Karpas-422 (cell line): ENCODE data around the gene CRLF2. TPM values are rescaled to one million over a fixed set of nuclear protein-coding genes. Genes with fewer than 3 reads are reported as not detected.
"Not testable (repeated sequence)": the region's sequence is repeated elsewhere in the genome, so short reads cannot be mapped to it uniquely, and the experiment has no call there.

ENCODE experiments used
- DNase-seq: peaks from one replicate; pipeline ENCODE4 v3.0.0-alpha.2; 2015
- H2AFZ ChIP-seq: fragments of 200-600 bp; sonication (generic); 2 replicates; pipeline ENCODE4 v1.6.1; 2014; ENCODE audit warnings: antibody characterized with exemption, low read length, mixed read lengths
- H3K27ac ChIP-seq: fragments of 200-600 bp; sonication (generic); 2 replicates; pipeline ENCODE4 v1.5.1; 2014; ENCODE audit warnings: mild to moderate bottlenecking, low read length, moderate library complexity
- H3K27me3 ChIP-seq: fragments of 200-600 bp; sonication (generic); 2 replicates; pipeline ENCODE4 v1.6.1; 2014; ENCODE audit warnings: low read length, mixed read lengths
- H3K36me3 ChIP-seq: fragments of 200-600 bp; sonication (generic); 2 replicates; pipeline ENCODE4 v1.6.1; 2014; ENCODE audit warnings: low read length, mixed read lengths; ENCODE audit not compliant: insufficient read depth
- H3K4me1 ChIP-seq: fragments of 200-600 bp; sonication (generic); 2 replicates; pipeline ENCODE4 v1.6.1; 2014; ENCODE audit warnings: mild to moderate bottlenecking, low read length, mixed read lengths
- H3K4me2 ChIP-seq: fragments of 200-600 bp; sonication (generic); 2 replicates; pipeline ENCODE4 v1.6.1; 2014; ENCODE audit warnings: low read length, low read depth, mild to moderate bottlenecking; ENCODE audit not compliant: poor library complexity, severe bottlenecking
- H3K4me3 ChIP-seq: fragments of 200-600 bp; sonication (generic); 2 replicates; pipeline ENCODE4 v1.5.1; 2014; ENCODE audit warnings: mild to moderate bottlenecking, antibody characterized with exemption, low read length, mixed read lengths
- H3K79me2 ChIP-seq: fragments of 200-600 bp; sonication (generic); 2 replicates; pipeline ENCODE4 v1.6.1; 2014; ENCODE audit warnings: mild to moderate bottlenecking, low read length, mixed read lengths
- H3K9ac ChIP-seq: fragments of 200-600 bp; sonication (generic); 2 replicates; pipeline ENCODE4 v1.6.0; 2014; ENCODE audit warnings: low read length
- H3K9me2 ChIP-seq: fragments of 200-600 bp; sonication (generic), shearing (Covaris generic); replicated peaks from 2 replicates; pipeline ENCODE4 v1.6.0; 2014; ENCODE audit warnings: mild to moderate bottlenecking, low read length, moderate library complexity; ENCODE audit not compliant: insufficient read depth
- H3K9me3 ChIP-seq: fragments of 300-700, 200-600 bp; sonication (generic); 2 replicates; pipeline ENCODE4 v1.6.1; 2014; ENCODE audit warnings: low read length, mixed read lengths
- H4K20me1 ChIP-seq: fragments of 200-600 bp; sonication (generic); 2 replicates; pipeline ENCODE4 v1.6.1; 2014; ENCODE audit warnings: mild to moderate bottlenecking, antibody characterized with exemption, low read length, low read depth; ENCODE audit not compliant: insufficient read depth
- total RNA-seq: library from RNA; depleted of rRNA; stranded (reverse); fragments of >200 nt; shearing (Covaris generic); gene quantifications from 2 replicates; pipeline ENCODE4 v1.2.3, GENCODE V29; 2014; ENCODE audit warnings: low replicate concordance

The CRLF2 gene
- total RNA-seq, 1 experiment from 2014 or later = not detected

DNA sequence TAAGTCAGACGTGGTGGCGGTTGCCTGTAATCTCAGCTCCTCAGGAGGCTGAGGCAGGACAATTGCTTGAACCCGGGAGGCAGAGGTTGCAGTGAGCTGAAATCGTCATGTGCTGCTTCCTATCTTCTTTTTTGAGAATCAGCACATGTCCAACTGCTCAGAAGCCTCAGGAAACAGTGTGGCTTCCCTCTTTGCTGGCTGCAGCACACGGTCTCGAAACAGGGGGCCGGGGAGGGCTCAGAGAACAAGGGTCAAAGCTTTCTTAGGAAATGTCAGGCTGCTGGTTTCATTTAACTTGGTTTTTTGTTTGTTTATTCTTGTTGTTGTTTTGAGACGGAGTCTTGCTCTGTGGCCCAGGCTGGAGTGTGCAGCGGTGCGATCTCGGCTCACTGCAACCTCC is 31.3 kb downstream of the CRLF2 start:
- Histone ChIP-seq H3K9me2 (no peaks in the 10 kb centered on the region), H3K9me3 (no peaks in the 10 kb centered on the region)
- DNase-seq = no peak

DNA sequence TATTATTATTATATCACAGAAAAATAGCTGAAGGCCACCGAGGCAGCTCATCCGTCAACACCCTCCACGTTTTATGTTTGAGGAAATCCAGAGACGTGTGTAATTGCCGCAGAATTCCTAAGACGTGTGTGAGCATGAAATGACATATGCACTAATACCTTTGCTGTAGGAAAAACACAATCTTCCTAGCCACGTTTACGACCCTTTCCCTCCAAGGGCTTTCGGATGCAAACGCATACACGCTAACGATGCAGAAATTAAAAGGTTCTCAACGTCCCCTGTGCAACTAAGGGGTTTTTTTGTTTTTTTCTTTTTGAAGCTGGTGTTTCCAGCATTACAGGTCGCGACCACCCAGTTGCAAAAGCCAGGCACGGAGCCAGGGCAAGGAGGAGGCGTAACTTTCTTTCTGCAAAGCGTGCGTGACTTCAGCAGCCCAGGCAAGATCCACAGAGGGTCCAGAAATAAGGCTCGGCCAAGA is 33.8 kb downstream of the CRLF2 start:
- Histone ChIP-seq H3K4me1 (no peaks in the 10 kb centered on the region), H3K27me3 (no peaks in the 10 kb centered on the region), H3K9me2 (no peaks in the 10 kb centered on the region), H3K36me3 (no peaks in the 10 kb centered on the region), H3K4me2 (no peak overlapping the region), H3K4me3 (no peak overlapping the region), H3K9me3 (no peaks in the 10 kb centered on the region), H3K27ac (no peak overlapping the region), H4K20me1 (no peaks in the 10 kb centered on the region), H2AFZ (no peak overlapping the region), H3K79me2 (no peaks in the 10 kb centered on the region), H3K9ac (no peak overlapping the region)
- no peak for DNase-seq

More for the DNA sequence above, 31.3 kb downstream of the CRLF2 start:
- no peak overlapping the region for H3K4me2 ChIP-seq
- H4K20me1 ChIP-seq = no peaks in the 10 kb centered on the region
- no peaks in the 10 kb centered on the region for H3K36me3 ChIP-seq
- no peak overlapping the region for H3K4me3 ChIP-seq
- H3K4me1 ChIP-seq = no peaks in the 10 kb centered on the region
- no peaks in the 10 kb centered on the region for H3K79me2 ChIP-seq
- H3K27me3 ChIP-seq = no peaks in the 10 kb centered on the region
- no peak overlapping the region for H2AFZ ChIP-seq
- H3K27ac ChIP-seq = no peak overlapping the region
- H3K9ac ChIP-seq = no peak overlapping the region

DNA sequence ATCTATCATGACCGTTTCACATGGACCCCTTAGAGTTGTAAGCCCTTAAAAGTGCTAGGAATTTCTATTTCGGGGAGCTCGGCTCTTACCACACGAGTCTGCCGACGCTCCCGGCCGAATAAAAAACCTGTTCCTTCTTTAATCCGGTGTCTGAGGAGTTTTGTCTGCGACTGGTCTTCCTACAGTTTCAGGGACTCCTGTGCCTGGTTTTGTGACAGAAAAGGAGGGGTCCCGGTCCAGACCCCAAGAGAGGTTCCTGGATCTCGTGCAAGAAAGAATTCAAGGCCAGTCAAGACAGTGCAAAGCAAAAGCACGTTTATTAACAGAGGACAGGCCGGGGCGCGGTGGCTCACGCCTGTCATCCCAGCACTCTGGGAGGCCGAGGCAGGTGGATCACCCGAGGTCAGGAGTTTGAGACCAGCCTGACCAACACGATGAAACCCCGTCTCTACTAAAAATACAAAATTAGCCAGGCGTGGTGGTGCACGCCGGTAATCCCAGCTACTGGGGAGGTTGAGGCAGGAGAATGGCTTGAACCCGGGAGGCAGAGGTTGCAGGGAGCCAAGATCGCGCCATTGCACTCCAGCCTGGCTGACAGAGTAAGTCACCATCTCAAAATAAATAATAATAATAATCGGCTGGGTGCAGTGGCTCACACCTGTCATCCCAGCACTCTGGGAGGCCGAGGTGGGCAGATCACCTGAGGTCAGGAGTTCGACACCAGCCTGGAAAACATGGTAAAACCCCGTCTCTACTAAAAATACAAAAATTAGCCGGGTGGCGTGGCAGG is 35.7 kb downstream of the CRLF2 start:
- not testable (repeated sequence) for H3K27me3 ChIP-seq, H2AFZ ChIP-seq, H3K4me2 ChIP-seq, H3K9me2 ChIP-seq, H3K36me3 ChIP-seq, H3K4me1 ChIP-seq, H3K4me3 ChIP-seq, H3K27ac ChIP-seq, H3K79me2 ChIP-seq, DNase-seq, H4K20me1 ChIP-seq, H3K9me3 ChIP-seq, H3K9ac ChIP-seq

DNA sequence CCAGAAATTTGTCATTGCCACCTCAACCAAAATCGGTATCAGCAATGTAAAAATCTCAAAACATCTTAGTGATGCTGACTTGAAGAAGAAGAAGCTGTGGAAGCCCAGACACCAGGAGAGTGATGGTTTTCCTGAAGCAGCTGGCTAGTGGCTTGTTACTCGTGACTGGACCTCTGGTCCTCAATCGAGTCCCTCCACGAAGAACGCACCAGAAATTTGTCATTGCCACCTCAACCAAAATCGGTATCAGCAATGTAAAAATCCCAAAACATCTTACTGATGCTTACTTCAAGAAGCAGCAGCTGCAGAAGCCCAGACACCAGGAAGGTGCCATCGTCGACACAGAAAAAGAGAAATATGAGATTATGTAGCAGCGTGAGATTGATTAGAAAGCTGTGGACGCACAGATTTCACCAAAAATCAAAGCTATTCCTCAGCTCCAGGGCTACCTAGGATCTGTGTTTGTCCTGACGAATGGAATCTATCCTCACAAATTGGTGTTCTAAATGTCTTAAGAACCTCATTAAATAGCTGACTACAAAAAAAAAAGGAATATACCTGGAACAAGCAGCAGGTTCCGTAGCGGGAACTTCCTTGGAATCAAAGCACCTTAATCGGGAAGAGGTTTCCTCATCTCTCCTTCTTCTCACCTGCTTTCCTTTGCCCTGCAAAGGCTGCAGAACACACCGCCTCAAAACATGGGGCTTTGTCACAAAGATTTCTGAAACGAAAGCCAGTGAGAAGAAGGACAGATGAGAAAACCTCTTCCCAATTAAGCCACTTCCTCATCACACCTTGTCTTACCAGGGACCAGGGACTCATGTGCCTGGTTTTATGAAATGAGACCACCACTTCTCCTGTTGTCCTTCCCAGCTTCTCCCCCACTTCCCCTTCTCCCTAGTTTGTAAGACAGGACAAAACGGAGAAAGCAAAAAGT is 37.6 kb downstream of the CRLF2 start:
- H2AFZ ChIP-seq = not testable (repeated sequence)

DNA sequence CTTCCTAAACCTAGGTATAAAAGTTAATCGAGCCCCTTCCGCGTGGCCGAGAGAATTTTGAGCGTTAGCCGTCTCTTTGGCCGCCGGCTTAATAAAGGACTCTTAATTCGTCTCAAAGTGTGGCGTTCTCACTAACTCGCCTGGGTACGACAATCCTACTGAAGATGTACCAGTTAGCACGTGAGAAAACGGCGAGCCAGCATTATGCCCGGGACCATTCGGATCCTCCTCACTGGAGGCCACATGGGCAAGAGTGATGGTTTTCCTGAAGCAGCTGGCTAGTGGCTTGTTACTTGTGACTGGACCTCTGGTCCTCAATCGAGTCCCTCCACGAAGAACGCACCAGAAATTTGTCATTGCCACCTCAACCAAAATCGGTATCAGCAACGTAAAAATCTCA is 39.0 kb downstream of the CRLF2 start:
- not testable (repeated sequence) for H3K9me3 ChIP-seq, DNase-seq, H2AFZ ChIP-seq, H3K79me2 ChIP-seq, H3K9me2 ChIP-seq, H3K4me2 ChIP-seq, H3K4me3 ChIP-seq, H3K27me3 ChIP-seq, H3K27ac ChIP-seq, H3K36me3 ChIP-seq, H3K9ac ChIP-seq, H4K20me1 ChIP-seq, H3K4me1 ChIP-seq

More for the DNA sequence above, 37.6 kb downstream of the CRLF2 start:
- not testable (repeated sequence) for H3K4me2 ChIP-seq, H3K9me3 ChIP-seq, H3K9me2 ChIP-seq, H4K20me1 ChIP-seq, H3K36me3 ChIP-seq, H3K79me2 ChIP-seq, H3K9ac ChIP-seq, H3K27ac ChIP-seq, DNase-seq, H3K4me1 ChIP-seq, H3K27me3 ChIP-seq, H3K4me3 ChIP-seq

DNA sequence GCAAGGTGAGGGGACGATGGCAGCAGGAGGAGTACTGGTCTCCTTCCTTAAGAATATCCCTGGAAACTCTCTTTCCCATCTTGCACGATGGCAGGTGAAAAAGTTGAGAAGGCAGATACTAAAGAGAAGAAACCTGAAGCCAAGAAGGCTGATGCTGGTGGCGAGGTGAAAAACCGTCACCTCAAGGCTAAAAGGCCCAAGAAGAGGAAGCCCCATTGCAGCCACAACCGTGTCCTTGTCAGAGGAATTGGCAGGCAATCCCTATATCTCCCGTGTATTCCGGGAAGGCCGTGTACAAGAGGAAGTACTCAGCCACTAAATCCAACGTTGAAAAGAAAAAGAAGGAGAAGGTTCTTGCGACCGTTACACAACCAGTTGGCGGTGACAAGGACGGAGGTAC is 40.0 kb downstream of the CRLF2 start:
- Histone ChIP-seq H2AFZ (no peak overlapping the region), H3K36me3 (no peaks in the 10 kb centered on the region), H3K9me2 (no peaks in the 10 kb centered on the region), H4K20me1 (no peaks in the 10 kb centered on the region), H3K4me1 (no peaks in the 10 kb centered on the region), H3K27ac (no peak overlapping the region), H3K4me3 (no peak overlapping the region), H3K9ac (no peak overlapping the region), H3K9me3 (no peaks in the 10 kb centered on the region), H3K27me3 (no peaks in the 10 kb centered on the region), H3K4me2 (no peak overlapping the region), H3K79me2 (no peaks in the 10 kb centered on the region)
- no peak for DNase-seq

DNA sequence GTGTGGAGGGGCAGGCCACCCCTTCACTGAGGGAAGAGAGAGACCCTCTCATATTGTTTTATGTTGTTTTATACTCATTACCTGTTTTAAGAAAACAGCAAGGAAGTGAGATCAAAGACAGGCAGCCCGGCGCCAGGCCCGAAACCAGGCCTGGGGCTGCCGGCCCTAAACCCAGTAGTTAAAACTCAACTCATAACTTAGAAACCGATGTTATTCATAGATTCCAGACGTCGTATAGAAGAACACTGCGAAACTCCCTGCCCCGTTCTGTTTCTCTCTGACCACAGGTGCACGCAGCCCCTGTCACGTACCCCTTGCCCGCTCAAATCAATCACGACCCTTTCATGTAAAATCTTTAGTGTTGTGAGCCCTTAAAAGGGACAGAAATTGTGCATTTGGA is 40.5 kb downstream of the CRLF2 start:
- H2AFZ ChIP-seq, H3K4me1 ChIP-seq, H3K27me3 ChIP-seq, H3K9me3 ChIP-seq, H3K79me2 ChIP-seq, H3K4me2 ChIP-seq, H3K36me3 ChIP-seq, DNase-seq, H3K4me3 ChIP-seq, H3K27ac ChIP-seq, H4K20me1 ChIP-seq, H3K9me2 ChIP-seq, H3K9ac ChIP-seq: not testable (repeated sequence)

DNA sequence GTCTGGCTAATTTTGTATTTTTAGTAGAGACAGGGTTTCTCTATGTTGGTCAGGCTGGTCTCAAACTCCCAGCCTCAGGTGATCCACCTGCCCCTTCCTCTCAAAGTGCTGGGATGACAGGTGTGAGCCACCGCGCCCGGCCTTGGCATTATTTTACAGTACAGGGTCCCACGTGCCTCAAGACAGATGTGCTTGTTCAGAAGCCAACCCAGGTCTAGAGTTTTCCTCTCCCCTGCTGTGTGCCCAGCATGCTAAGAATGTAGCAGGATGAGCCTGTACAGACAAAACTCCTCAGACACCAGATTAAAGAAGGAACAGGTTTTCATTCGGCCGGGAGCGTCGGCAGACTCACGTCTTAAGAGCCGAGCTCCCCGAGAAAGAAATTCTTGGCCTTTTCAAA is 42.2 kb downstream of the CRLF2 start:
- no peak for DNase-seq
- Histone ChIP-seq H3K36me3 (no peaks in the 10 kb centered on the region), H3K4me1 (no peaks in the 10 kb centered on the region), H3K4me3 (no peak overlapping the region), H3K27me3 (no peaks in the 10 kb centered on the region), H3K9me2 (no peaks in the 10 kb centered on the region), H3K4me2 (no peak overlapping the region), H3K79me2 (no peaks in the 10 kb centered on the region), H3K27ac (no peak overlapping the region), H3K9ac (no peak overlapping the region), H3K9me3 (no peaks in the 10 kb centered on the region), H2AFZ (no peak overlapping the region), H4K20me1 (no peaks in the 10 kb centered on the region)
